DMS 273 (cell line): ENCODE data around the gene LMF2.
"Not testable (repeated sequence)": the region's sequence is repeated elsewhere in the genome, so short reads cannot be mapped to it uniquely, and the experiment has no call there.

Experiments
- DNase-seq: peaks from one replicate; lab custom pipeline; 2025; ENCODE audit not compliant: unreplicated experiment; lab: John Stamatoyannopoulos, UW

Gene LMF2

GRCh38 chr22:50507421-50507990 is at the start of gene LMF2:
TSS of gene LMF2 (minus strand) at chr22:50507702. CDS start at chr22:50507675, 27 bp downstream.
- DNase-seq, result no peak

- no peak for DNase-seq
Observed at GRCh38 chr22:50556703-50557102, 49.2 kb upstream of the LMF2 start.

GRCh38 chr22:50553310-50553709 is 45.8 kb upstream of the LMF2 start:
- no peak for DNase-seq

GRCh38 chr22:50551160-50551752 is 43.8 kb upstream of the LMF2 start:
- peak; percentile 16 for DNase-seq

- no peak for DNase-seq
Observed at GRCh38 chr22:50550395-50550794, 42.9 kb upstream of the LMF2 start.

- DNase-seq, result no peak
Observed at GRCh38 chr22:50548921-50549790, 41.7 kb upstream of the LMF2 start.

GRCh38 chr22:50548040-50548920 is 40.8 kb upstream of the LMF2 start:
- DNase-seq, result no peak

GRCh38 chr22:50547263-50547985 is 39.9 kb upstream of the LMF2 start:
- no peak for DNase-seq

- DNase-seq, result no peak
Observed at GRCh38 chr22:50546326-50547262, 39.1 kb upstream of the LMF2 start.

GRCh38 chr22:50545522-50546325 is 38.2 kb upstream of the LMF2 start, which contains the start of gene KLHDC7B:
TSS of gene KLHDC7B (plus strand) at chr22:50545899. CDS start at chr22:50546244, 345 bp downstream.
- no peak for DNase-seq

- no peak for DNase-seq
Observed at GRCh38 chr22:50544746-50545253, 37.3 kb upstream of the LMF2 start.

GRCh38 chr22:50544078-50544745 is 36.7 kb upstream of the LMF2 start:
- DNase-seq, result peak; percentile 88

GRCh38 chr22:50542416-50542927 is 35.0 kb upstream of the LMF2 start:
- no peak for DNase-seq

- DNase-seq, result not testable (repeated sequence)
Observed at GRCh38 chr22:50541667-50542026, 34.1 kb upstream of the LMF2 start.

- no peak for DNase-seq
Observed at GRCh38 chr22:50540381-50540780, 32.9 kb upstream of the LMF2 start.

GRCh38 chr22:50537765-50538164 is 30.3 kb upstream of the LMF2 start:
- DNase-seq, result no peak

GRCh38 chr22:50536226-50536625 is 28.7 kb upstream of the LMF2 start:
- DNase-seq, result no peak

GRCh38 chr22:50535113-50535512 is 27.6 kb upstream of the LMF2 start:
- DNase-seq, result no peak
